Measurements from ENCODE around the gene PLEKHA7.

Gene PLEKHA7

DNA sequence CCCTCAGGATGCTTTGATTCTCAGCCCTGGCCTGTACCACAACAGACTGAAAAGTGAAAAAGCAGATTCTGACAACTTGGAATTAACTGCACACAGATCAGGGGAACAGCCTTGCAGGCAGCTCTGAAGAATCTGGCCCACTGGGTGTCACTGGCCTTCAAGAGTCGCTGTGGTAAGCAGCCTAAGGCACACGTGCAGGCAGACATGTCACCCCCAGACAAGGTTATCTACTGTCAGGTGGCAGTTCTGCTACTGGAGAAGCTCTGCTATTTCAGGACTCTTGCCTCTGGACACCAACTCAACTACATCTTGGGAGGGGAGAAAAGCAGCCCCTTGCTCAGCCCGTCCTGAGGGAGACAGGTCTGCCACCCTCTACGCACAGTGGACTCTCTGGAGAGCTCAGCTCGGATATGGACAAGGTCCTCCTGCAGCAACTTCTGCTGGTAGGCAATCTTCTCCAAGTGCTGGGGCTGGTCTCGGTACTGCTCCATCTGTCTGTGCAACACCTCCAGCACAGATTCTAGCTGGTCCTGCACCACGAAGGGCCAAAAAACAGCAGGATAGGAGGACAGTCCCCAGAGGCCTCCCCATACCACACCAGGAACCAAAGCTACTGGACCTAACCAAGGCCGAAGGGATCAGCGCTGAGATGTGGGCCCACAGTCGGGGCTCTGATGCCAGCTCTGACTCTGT is 212.8 kb downstream of the PLEKHA7 start:
- DNase-seq: no peak

DNA sequence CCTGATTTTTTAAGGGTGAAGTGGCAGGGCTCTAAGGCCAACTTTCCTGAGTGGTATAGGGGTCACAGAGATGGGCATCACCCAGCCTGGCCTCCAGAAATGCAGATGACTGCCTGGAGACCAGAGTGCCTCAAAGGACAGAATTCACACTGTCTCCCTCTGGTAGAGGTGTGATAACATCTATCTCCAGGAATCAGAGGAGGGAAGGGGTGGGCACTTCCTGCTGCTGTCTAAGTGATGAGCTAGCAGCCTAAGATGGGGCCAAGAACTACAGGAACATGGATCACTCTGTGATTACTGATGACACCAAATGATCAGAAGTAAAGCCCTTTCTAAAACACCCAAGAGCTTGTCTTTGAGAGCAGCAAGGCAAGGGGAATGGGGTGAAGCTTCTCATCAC is 213.8 kb downstream of the PLEKHA7 start:
- no peak for DNase-seq

DNA sequence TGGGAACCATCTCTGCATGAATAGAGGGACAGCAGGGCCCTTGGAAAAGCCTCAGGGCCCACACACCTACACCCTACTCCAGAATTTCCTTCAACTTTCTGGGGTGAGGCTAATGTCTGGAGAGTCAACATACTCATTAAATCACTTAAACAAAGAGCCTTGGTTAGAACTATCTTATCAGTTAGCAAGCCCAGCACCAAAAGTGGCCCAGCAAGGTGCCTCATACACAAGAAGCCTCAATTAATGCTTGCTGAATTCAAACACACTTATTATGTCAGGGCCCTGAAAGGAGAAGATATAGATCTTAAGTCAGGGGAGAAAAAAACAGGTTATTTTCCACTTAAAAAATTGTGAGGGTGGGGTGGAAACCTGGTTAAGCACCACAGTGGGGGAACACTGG is 214.3 kb downstream of the PLEKHA7 start:
- DNase-seq: no peak

DNA sequence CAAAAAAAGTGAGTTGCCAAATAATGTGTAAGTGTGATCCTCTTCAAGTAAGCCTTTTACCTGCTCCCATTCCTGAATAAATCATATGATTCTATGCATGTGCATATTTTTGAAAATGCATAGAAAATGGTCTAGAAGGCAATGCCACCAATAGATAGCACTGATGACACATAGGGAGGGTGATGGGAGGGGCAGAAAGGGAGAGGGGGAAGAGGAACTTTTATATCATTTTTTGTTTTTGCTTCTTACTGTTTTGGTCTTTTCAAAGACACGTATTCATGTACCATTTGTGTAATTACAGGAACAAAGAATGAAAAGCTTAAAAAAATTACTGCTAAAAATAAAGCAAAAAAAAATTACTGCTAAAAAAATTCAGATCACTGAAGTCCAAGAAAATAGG is 215.0 kb downstream of the PLEKHA7 start:
- no peak for DNase-seq

DNA sequence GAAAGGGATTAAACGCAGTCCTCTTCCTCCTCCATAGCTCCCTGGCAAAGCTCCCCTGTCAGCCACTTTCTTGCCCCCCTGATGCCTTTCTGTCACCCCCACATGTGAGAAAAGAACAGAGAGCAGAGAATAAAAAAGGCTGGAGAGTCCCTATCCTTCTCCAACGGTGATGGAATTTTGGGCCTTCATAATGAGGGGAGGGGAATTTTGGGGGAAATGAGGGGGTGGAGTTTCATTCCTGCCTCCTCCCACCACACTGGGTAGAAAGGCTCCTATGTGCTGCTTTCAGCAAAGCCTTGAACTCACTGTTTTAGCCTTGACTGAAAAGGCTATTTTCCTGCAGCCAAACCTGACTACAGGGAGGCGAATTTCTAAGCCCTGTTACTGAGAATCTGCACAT is 216.4 kb downstream of the PLEKHA7 start:
- DNase-seq: no peak

DNA sequence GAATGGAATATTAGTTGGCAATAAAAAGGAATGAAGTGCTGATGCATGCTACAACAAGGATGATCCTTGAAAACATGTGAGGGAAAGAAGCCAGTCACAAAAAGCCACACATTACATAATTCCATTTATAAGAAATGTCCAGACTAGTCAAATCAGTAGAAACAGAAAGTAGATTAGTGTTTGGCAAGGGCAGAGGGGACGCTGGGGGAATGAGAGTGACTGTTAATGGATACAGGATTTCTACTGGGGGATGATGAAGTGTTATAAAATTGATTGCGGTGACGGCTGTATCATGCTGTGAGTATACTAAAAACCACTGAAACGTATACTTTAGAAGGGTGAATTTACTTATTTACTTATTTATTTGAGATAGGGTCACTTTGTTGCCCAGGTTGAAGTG is 217.9 kb downstream of the PLEKHA7 start:
- no peak for DNase-seq

DNA sequence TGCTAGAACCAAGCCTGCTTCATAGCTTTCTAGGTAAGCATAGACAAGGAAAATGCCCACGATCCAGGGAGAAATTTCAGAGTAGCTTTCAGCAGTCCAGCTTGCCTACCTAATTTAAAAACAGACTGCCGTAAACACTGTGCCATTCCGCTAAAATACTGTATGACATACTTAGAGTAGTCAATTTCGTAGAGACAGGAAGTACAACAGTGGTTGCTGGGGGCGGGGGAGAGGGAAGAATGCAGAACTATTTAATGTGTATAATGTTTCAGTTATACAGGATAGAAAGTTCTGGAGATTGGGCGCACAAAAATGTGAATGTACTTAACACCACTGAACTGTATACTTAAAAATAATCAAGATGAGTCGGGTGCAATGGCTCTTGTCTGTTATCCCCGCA is 219.1 kb downstream of the PLEKHA7 start:
- no peak for DNase-seq

DNA sequence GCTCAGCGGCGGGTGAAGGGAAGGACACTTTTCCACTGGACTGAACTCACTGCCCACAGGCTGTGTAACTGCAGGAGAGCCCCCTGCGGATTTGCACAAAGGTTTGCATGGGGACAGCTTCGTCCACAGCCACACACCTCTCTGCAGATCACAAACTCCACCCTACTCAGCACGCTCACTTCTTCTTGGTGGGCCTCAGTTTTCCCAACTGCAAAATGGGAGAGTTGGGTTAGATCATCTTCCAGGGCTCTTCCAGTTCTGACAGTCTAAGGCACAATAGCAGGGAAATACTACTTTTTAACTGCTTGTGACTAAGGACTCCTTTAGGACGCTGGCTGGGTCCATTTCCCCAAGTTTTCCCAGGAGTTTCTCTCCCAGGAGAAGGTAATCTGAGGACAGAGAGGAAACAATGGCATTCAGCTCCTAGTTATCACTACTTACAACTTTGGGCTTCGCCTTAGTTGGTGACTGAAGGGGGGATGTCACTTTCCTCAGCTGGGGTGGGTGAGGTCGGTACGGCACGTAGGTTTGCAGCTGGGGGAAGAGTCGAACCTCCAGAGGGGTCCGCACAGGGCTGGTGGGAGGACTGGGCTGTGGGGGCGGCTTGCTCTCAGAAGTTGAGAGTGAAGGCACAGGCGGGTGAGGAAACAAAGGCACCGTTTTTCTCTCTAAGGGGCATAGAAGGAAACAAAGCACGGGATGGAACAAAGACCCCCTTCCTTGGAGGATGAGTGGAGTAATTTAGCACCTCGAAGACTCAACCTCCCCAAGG is 220.0 kb downstream of the PLEKHA7 start:
- no peak for DNase-seq

DNA sequence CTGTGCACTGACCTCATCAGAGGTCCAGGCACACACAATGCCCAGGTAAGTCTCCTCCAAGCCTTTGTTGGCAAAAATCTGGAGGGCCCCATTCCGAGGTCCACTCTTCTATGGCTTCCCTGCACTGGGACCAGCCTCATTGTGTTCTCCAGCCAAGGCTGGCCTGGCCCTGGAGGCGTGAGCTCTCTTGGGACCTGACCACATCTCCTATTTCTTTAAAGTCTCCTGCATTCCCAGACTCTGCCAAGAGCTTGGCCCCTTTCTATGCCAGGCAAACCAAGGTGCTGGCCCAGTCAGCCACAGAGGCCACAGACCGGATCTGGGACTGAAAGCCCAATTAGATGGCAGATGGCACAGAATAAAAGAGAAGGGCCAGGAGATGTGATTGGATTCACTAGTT is 220.7 kb downstream of the PLEKHA7 start:
- no peak for DNase-seq

DNA sequence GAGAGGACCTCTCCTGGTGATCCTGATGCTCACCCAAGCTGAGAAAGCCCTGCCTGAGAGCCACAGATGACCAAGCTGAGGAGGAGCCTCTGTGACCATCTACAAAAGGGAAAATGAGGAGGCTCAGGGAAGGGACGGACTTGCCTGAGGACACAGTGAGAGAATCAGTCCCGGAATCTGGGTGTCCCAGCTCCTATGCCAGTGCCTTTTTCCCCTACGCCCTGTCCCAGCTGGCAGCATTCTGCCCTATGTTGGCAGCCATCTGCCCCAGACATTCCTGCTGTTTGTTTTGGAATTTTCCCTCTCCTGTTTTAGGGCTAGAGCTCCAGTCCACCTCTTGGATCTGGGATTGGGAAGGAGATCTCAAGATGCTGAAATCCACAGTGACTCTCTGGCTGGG is 221.2 kb downstream of the PLEKHA7 start:
- no peak for DNase-seq

DNA sequence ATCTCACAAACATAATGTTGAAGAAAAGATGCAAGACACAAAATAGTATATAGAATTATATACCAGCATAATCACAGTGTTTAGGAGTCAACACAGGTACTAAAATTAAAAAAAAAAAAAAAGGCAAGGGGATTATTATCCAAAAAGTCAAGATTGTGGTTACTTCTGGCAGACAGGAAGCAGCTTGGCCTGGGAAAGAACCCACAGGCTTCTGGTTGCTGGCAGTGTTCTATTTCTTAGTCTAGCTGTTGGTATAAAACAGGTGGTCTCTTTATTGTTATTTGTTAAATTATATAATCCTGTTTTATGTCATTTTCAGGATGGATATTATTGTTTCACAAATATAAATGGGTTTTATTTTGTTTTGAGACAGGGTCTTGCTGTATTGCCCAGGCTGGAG is 221.8 kb downstream of the PLEKHA7 start:
- no peak for DNase-seq

DNA sequence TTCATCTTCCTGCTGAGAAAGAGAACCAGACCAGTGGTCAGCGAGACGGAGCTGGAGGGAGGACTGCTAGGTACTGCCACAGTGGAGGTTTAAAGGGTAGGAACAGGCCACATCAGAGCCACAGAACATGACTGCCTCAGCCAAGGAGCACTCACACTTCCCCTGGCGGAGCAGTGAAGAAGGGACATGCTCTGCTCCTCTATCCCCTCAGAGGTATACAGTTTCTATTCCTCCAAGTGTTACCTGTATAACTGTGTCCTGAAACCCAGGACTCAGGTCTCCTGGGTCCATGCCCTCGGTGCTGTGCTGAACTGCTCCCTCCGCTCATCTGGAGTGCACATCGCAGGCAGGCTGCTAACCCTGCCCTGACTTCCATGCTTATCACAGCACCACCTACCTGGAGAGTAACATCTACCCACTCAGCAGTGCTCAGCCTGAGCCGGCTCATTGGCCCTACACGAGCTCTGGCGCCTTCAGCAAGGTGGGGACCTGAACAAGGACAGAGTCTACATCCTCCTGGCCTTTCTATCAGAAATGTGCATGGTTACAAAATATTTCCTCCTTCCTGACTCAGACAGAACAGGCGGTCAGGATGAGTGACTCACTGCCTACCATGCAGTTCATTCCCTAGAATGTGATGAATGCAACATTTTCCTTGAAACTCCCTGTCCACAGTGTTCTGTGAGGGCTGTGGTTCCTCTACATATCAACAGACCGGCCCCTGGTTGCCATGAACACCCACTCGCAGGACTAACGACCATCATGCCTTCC is 222.8 kb downstream of the PLEKHA7 start:
- DNase-seq: no peak

DNA sequence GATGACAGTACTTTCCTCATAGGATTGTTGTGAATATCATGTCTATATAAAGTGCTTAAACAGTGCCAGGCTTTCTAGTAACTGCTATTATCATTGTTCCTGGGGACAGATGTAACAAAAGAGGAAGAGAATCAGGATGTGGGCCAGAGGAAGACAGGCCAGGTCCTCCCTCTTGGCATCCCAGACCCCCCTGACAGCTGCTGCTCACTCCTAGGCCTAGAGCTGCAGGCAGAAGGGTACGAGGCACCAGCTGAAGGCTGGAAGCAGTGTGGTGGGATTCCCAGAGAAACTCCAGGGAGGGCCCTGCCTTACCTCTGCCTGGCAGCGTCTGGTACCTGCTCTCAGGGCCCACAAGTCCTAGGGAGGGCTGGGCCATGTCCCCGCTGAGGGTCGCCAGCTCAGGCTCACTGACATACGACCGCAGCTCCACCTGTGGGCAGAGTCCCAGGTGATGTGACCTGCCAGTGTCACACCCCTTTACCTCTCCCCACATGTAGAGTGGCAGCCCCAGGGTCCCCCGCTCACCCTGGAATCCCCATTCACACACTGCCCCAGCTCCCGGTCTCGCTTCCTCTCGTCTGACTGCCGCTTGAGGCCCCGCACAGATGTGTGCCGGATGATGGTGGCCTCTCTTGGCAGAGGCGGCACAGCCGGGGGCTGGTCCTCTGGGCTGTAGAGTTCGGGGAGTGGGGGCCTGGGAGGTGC is 223.6 kb downstream of the PLEKHA7 start:
- DNase-seq: no peak

DNA sequence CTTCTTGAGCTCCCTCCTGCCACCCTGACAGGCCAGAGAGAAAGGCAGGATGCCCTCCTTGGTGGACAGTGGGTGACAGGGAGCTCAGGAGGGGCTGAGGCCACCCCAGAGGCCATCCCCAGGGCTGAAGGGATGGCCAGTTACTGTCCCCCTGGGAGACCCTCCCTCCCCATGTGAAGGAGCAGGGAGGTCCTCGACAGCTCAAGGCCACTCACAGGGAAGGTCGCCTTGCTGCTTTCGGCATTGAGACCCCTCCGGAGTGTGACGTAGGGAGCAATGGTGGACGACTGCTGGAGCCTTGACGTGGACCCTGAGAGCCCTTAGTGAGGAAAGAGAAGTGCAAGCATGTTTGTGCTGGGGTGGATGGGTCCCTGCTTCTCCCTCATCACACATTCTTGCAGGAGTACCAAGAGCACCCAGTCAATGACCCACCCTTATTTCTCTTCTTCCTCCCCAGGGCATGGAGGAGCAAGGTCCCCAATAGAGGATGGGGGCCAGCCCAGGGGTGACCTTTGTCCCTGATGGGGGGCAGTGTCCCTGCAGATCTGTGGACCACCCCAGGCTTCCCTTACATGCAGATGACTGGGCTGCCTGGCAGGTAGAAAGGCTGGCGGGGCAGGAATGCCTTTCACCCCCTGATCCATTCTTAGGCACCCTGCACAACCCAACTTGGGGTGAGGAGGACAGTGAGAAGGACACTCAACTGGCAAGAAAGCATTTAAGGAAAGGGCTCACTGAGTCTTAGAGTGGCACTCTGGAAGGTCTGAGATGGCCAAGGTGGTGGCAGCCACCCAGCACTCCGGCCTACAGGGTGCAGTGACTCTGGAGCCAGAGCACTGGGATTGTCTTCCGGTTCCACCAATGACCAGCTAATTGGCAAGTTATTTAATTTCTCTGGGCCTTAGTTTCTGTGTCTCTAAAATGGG is 224.4 kb downstream of the PLEKHA7 start:
- DNase-seq: no peak

DNA sequence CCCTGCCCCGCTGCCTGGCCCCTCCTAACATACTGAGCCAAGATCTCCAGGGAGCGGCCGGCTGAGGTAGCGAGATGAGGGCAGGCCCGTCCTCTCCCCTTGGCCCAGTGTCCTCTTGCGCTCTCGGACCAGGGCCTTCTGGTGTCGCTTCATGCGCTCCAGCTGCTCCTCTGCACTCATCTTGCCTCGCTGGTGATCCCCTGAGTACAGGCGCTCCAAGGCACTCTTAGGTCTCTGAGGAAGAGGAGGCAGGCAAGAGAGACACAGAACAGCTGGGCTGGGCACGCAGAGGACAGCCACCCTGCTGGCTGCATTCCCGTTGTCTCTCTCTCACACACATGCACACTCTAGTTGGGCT is 225.2 kb downstream of the PLEKHA7 start:
- no peak for DNase-seq

DNA sequence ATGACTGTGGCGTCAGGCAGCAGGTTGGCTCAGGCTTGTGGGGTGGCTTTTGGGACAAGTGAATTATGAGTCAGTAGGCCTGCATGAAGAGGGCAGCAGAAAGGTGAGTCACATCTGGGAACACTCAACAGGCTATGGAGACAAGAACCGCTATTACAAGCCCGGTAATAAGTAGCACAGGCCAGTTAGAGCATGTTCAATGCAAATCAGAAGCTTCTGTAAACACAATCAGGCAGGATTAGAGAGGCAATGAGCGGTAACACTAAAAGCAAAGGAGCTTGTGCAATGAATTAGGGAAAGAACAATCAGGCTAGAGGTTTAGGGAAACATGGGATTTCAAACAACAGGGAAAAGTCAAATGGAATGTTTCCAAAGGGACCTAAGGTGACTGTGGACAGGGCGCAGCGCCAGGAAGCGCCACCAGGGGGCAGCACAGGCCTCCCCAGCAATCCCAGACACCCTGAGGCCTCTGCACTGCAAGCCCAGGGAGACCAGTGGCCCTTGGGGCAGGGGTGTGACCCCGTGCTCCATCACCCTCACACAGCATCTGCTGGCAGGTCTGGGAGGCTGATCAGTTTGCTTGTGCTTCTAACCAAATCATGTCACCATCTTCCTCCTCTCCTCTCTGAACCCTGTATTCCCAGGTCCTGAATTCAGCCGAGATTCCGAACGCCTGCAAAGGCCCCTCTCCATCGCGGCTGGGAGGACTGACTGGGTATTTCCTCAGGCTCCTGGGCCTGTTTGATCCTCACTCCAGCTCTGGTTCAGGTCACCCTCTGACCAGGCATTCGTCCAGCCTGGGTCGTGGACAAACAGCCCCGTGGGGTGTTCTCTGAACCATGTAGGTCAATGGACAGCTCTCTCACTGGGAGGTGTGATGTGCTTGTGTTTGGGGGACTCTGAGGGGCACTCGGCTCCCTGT is 225.8 kb downstream of the PLEKHA7 start:
- no peak for DNase-seq

DNA sequence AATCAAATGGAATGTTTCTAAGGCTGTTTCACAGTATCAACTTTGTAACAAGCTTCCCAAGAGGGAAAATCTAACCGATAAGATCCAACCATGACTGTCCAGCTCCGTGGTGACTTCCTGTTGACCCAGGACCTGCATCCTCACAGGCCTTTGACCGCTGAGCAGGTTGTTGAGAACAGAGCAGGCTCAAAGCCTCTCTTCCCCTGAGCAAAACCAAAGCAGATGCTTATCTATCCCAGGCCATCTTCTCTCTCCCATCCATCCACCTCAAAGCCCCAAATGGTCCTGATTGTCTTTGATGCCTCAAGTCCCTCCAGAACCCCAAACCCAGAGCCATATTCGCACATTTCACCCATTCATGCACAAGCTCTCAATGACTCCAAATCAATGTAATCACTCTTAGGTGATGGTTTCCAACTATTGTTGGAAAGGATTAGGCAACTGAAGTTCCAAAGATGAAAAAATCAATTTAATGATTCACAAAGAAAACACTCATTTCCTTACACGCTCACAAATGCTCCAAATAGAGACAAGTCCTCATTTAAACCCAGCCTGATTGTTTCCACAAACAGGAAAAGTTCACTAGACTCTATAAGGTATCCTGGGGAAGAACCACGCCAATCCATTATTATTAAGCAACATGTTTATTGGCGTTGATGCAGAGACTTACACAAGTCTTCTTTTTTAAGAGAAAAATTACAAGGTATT is 227.0 kb downstream of the PLEKHA7 start:
- no peak for DNase-seq

DNA sequence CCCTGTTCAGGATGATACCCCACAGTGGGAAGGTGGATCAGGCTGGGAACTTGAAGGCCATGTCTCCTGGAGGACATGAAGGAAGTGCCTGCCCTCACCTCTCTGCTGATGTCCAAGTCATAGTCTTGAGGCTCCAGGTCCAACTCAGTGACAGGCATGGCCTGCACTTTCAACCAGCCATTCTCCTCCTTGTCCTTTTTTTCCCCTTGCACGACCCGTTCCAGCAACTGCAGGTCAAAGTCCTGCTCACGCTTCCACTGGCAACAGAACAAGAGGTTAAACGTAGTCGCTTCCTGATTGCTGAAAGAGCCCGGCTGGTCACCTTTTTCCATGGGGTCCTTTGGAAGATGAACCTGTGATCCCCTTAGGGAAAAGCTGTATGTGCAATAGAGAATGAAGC is 228.1 kb downstream of the PLEKHA7 start:
- DNase-seq: no peak

DNA sequence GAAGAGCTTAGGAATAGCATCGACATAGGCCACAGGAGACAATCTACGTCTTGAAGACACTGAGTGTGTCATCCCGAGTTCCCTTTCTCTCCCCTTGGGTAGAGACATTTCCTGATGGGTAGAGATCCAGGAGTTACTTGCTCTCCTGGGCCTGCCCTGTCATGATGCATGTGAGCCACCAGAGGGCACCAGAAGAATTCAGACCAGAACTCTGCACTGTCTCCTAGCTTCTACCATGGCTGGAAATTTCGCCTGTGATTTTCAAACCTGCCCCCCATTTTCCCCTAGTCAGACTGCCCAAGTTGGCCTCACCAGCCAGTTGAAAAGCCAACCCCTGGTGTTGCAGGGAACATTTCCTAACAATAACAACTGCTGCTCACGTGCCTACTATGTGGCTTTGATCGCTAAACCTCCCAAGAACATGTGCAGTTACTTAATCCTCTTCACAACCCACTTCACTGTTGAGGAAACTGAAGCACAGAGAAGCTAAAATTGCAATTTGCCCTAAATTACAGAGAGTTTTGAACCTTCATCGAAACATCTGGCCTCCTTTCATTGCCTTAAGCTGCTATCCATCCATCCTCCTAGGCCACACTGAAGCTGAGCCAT is 228.6 kb downstream of the PLEKHA7 start:
- no peak for DNase-seq

DNA sequence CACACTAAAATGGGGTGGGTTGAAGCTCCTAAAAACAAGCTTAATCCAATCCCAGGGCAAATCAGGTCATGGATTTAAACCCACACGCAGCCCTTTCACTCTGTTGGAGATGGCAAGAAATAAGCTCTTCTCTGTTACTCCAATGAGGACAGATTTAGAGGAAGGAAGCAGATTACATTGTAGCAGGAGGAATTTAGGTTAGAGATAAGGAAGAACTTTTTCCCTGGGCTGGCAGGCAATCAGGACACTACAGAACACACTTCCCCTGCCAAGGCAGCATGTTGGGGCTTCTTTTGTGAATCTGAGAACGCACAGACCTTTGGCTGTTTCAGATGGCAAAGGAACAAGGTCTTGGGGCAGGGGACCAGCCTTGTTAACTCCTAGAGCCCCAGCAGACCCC is 229.5 kb downstream of the PLEKHA7 start:
- DNase-seq: no peak
